SK-N-SH (cell line): ENCODE data around the gene FOXF1. TPM values are rescaled to one million over a fixed set of nuclear protein-coding genes. Genes with fewer than 3 reads are reported as not detected.

Source experiments
- CTCF ChIA-PET: fragments of 300-600, 350-600 bp; formaldehyde crosslinking; extraction: SDS; loops from one replicate; lab custom pipeline; 2021; lab: Yijun Ruan, JAX
- POLR2A ChIA-PET: fragments of 350-600 bp; sonication (Branson Sonifier 250); formaldehyde crosslinking; extraction: SDS; loops from one replicate; lab custom pipeline; 2020; ENCODE audit warnings: antibody characterized with exemption, inconsistent platforms; lab: Yijun Ruan, JAX
- DNase-seq: peaks from one replicate; pipeline ENCODE4 v3.0.0; 2012
- H2AFZ ChIP-seq: fragments of 200-600 bp; sonication (generic); 2 replicates; pipeline ENCODE4 v1.8.1; 2016; ENCODE audit warnings: antibody characterized with exemption, mild to moderate bottlenecking, low read depth
- H3F3A ChIP-seq: fragments of 200-600 bp; sonication (generic); replicated peaks from 2 replicates; pipeline ENCODE3; 2016; ENCODE audit warnings: antibody characterized with exemption, mild to moderate bottlenecking; ENCODE audit not compliant: insufficient read depth
- H3K27ac ChIP-seq, 2 experiments: fragments of 200-500 bp in 1 of 2; fragments of 200-600 bp in 1 of 2; sonication (Bioruptor generic) in 1 of 2; sonication (generic), shearing (Covaris generic) in 1 of 2; 2 replicates each; pipeline versions ENCODE4 v1.5.1 to v1.6.1; 2014 to 2016; ENCODE audit warnings: low read depth in 2 of 2, inconsistent platforms in 1 of 2, low read length in 1 of 2, mild to moderate bottlenecking in 1 of 2, mixed read lengths in 1 of 2
- H3K27me3 ChIP-seq: fragments of 200-600 bp; sonication (generic), shearing (Covaris generic); 2 replicates; pipeline ENCODE4 v1.6.1; 2016; ENCODE audit warnings: mixed run types; ENCODE audit not compliant: insufficient read depth
- H3K36me3 ChIP-seq, 2 experiments: fragments of 200-500 bp in 1 of 2; fragments of 200-600 bp in 1 of 2; sonication (Bioruptor generic) in 1 of 2; sonication (generic) in 1 of 2; replicated peaks in 1 of 2; 2 replicates each; pipeline versions ENCODE3 to v1.5.1; 2014 to 2016; ENCODE audit warnings: low read length in 1 of 2, mild to moderate bottlenecking in 1 of 2; ENCODE audit not compliant: insufficient read depth in 2 of 2, control insufficient read depth in 1 of 2
- H3K4me1 ChIP-seq, 2 experiments: fragments of 200-500 bp in 1 of 2; fragments of 200-600 bp in 1 of 2; sonication (Bioruptor generic) in 1 of 2; sonication (generic), shearing (Covaris generic) in 1 of 2; 2 replicates each; pipeline versions ENCODE4 v1.5.1 to v1.6.1; 2014 to 2016; ENCODE audit warnings: low read depth in 1 of 2, low read length in 1 of 2, mixed run types in 1 of 2; ENCODE audit not compliant: insufficient read depth in 2 of 2, control insufficient read depth in 1 of 2
- H3K4me2 ChIP-seq: fragments of 200-600 bp; sonication (generic), shearing (Covaris generic); 2 replicates; pipeline ENCODE4 v1.6.1; 2017; ENCODE audit warnings: mixed run types
- H3K4me3 ChIP-seq, 2 experiments: fragments of 200-500 bp in 1 of 2; fragments of 200-600 bp in 1 of 2; sonication (Bioruptor generic) in 1 of 2; sonication (generic), shearing (Covaris generic) in 1 of 2; 2 replicates each; pipeline versions ENCODE4 v1.5.1 to v1.8.1; 2014 to 2016; ENCODE audit warnings: low read depth in 2 of 2, inconsistent platforms in 1 of 2, low read length in 1 of 2, mild to moderate bottlenecking in 1 of 2, mixed read lengths in 1 of 2, moderate library complexity in 1 of 2
- H3K79me2 ChIP-seq: fragments of 200-600 bp; sonication (generic); 2 replicates; pipeline ENCODE4 v1.8.1; 2017; ENCODE audit warnings: mild to moderate bottlenecking; ENCODE audit not compliant: insufficient read depth
- H3K9ac ChIP-seq: fragments of 200-600 bp; sonication (generic); 2 replicates; pipeline ENCODE4 v1.6.1; 2017; ENCODE audit warnings: mixed run types
- H3K9me2 ChIP-seq: fragments of 200-600 bp; sonication (generic); 2 replicates; pipeline ENCODE4 v1.6.1; 2017; ENCODE audit warnings: mixed run types
- H3K9me3 ChIP-seq: fragments of 200-600 bp; sonication (generic); 2 replicates; pipeline ENCODE4 v1.6.1; 2017; ENCODE audit warnings: mixed run types, mild to moderate bottlenecking, moderate library complexity
- H4K20me1 ChIP-seq: fragments of 200-600 bp; sonication (generic); 2 replicates; pipeline ENCODE4 v1.6.1; 2017; ENCODE audit warnings: mild to moderate bottlenecking, mixed run types; ENCODE audit not compliant: insufficient read depth
- EZH2phosphoT487 ChIP-seq: fragments of 200-600 bp; sonication (generic); IDR thresholded peaks from 2 replicates; pipeline ENCODE4 v1.6.1; 2017; ENCODE audit warnings: low read depth, mixed run types, mild to moderate bottlenecking, antibody characterized with exemption, moderate library complexity, borderline replicate concordance
- FOXJ3 ChIP-seq: sonication (generic); formaldehyde crosslinking; IDR thresholded peaks from 2 replicates; pipeline ENCODE4 v1.5.1; 2020; ENCODE audit warnings: mild to moderate bottlenecking, missing genetic modification reagents
- MXI1 ChIP-seq: IDR thresholded peaks from 2 replicates; pipeline ENCODE4 v1.6.1; 2012; ENCODE audit warnings: mild to moderate bottlenecking, low read depth, low read length, improper control_type of control experiment
- RCOR1 ChIP-seq: fragments of 150-350 bp; IDR thresholded peaks from 2 replicates; pipeline ENCODE4 v1.6.1; 2017; ENCODE audit warnings: antibody characterized with exemption, low read length
- RFX5 ChIP-seq: IDR thresholded peaks from 2 replicates; pipeline ENCODE4 v1.6.1; 2012; ENCODE audit warnings: mild to moderate bottlenecking, improper control_type of control experiment, low read length
- SMC3 ChIP-seq: IDR thresholded peaks from 2 replicates; pipeline ENCODE4 v1.6.1; 2012; ENCODE audit warnings: low read depth, low read length, improper control_type of control experiment
- WGBS: methylation state at CpG from one replicate; pipeline ENCODE4 v1.1.6; 2017; ENCODE audit warnings: low lambda C conversion rate; 5-methylcytosine and 5-hydroxymethylcytosine counted together
- polyA plus RNA-seq, 3 experiments: library from polyadenylated mRNA; depleted of rRNA; stranded (reverse); fragments of >200 nt; gene quantifications; 2 replicates each; pipeline ENCODE4 v1.2.3, GENCODE V29; 2012
- TF ChIP-seq, protein P1 (sequence below): fragments of 200-600 bp; sonication (generic); IDR thresholded peaks from 2 replicates; pipeline ENCODE4 v1.6.1; 2017; ENCODE audit warnings: antibody characterized with exemption, mild to moderate bottlenecking, moderate library complexity
- TF ChIP-seq, protein P2 (sequence below): IDR thresholded peaks from 2 replicates; pipeline ENCODE4 v1.4.0; 2012; ENCODE audit warnings: low read depth, borderline replicate concordance

Gene FOXF1
- polyA plus RNA-seq, 1 of the 3 experiments (the other 2 are of a cell fraction), result 0.02 TPM

DNA sequence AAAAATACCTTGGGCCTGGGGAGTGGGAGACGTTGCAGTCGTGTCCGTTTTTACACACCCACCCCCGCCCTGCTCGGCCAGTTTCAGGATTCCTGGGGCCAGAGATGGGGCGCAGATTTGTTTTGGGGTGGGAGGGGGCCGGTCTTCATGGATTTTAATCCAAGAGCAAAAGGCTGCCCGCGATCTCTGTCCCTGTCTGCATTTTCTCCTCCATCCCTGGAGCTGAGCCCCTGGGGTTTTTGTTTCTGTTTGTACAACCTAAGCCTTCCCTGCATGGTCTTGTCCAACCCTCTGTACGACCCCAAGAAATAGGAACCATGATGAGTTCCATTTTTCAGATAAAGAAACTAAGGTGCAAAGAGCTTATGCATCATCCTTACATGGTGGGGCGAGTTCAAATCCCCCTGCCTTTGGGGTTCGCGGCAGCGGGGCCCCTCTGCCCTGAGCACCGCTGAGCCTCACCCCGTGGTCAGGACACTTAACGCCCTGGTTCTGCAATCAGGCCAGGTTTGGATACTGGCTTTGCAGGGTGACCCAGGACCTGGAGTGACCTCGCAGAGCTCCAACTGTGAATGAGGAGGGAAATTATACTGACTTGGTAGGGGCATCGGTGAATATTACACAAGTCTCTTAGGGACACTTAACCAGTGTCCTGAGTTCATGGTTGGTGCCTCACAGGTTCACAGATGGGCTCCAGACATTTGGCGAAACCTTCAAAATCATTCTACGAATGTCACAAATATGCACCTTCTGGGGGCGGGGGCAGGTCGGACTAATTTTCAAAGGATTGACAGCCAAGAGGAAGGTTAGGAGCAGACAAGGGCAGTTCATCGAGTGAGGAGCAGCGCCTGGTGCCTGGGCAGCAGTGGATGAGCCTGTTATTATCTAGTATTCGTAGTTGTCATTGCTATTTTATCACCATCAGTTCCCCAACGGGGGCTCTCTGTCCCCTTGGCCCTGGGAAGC lies 4.1 kb upstream of the FOXF1 start:
- POLR2A ChIA-PET, result no interaction called here
- Histone ChIP-seq H3K4me2 (no peak overlapping the region), H3F3A (no peaks in the 10 kb centered on the region), H3K27ac (no peak overlapping the region), H3K27me3 (peaks cover 95% of the 10 kb centered on the region), H3K79me2 (no peaks in the 10 kb centered on the region), H3K36me3 (no peaks in the 10 kb centered on the region), H3K4me3 (no peak overlapping the region), H2AFZ (no peak overlapping the region), H3K9me3 (no peaks in the 10 kb centered on the region), H3K9me2 (no peaks in the 10 kb centered on the region), H3K4me1 (no peaks in the 10 kb centered on the region), H3K9ac (no peak overlapping the region), H4K20me1 (0 out of 2 replicates have a peak, but pooled peaks cover 22% of the 10 kb centered on the region)
- TF ChIP-seq, protein P1, sequence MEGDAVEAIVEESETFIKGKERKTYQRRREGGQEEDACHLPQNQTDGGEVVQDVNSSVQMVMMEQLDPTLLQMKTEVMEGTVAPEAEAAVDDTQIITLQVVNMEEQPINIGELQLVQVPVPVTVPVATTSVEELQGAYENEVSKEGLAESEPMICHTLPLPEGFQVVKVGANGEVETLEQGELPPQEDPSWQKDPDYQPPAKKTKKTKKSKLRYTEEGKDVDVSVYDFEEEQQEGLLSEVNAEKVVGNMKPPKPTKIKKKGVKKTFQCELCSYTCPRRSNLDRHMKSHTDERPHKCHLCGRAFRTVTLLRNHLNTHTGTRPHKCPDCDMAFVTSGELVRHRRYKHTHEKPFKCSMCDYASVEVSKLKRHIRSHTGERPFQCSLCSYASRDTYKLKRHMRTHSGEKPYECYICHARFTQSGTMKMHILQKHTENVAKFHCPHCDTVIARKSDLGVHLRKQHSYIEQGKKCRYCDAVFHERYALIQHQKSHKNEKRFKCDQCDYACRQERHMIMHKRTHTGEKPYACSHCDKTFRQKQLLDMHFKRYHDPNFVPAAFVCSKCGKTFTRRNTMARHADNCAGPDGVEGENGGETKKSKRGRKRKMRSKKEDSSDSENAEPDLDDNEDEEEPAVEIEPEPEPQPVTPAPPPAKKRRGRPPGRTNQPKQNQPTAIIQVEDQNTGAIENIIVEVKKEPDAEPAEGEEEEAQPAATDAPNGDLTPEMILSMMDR, result no peak
- TF ChIP-seq RFX5, result no peak
- TF ChIP-seq EZH2phosphoT487, result peak; percentile 90
- no peak for TF ChIP-seq FOXJ3 (CRISPR knock-in tag)
- CTCF ChIA-PET, result interaction anchor here (0.7 to 1.8 kb wide), 2 partner anchors 11 to 685 kb away, joined by 3 to 11 read pairs; no protein-coding TSS in a partner anchor
- WGBS, result 10% methylated on average over 12 of the region's 27 CpGs
- no peak for DNase-seq

DNA sequence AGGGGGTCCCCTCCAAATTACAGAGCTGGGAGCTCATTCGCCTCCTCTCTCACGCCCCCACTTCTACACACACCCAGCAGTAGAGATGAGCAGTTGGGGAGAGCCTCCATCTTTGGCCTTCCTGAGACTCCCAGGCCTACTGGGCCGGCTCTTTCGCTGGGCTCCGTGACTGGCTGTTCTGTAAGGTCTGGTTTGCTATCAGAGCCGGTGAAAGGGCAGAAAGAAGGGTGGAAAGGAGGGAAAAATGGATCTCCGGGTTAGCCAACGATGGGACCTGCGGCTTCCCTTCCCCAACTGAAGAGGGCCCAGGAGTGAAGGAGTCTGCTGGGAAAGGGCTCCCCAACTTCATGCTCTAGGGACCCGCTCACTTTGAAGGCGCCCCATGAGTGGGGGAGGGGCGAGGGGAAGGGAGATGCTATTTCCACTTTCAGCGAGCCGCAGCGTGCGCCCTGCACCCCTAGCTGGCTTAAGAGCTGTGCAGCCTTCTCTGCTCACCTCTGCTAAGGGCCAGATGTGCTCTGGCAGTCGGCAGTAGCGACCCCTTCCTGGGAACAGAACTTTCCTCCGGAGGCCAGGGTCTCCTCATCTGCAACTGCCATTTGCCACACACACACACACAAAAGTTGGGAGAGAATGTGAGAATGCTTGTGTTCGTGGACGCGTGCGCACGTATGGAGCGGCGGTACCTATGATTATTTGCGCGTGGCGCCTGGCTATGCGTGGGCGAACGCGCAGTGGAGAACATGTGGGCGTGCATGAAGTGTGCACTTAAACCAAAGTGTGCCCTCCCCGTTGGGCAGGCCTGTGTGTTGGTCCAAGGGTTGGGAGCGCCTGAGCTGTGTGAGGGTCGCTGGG lies 2.9 kb upstream of the FOXF1 start:
- TF ChIP-seq MXI1 (no peak), SMC3 (no peak), RCOR1 (no peak)
- TF ChIP-seq, protein P2, sequence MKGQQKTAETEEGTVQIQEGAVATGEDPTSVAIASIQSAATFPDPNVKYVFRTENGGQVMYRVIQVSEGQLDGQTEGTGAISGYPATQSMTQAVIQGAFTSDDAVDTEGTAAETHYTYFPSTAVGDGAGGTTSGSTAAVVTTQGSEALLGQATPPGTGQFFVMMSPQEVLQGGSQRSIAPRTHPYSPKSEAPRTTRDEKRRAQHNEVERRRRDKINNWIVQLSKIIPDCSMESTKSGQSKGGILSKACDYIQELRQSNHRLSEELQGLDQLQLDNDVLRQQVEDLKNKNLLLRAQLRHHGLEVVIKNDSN, result no peak
- Histone ChIP-seq H3K27ac (no peak overlapping the region), H3K4me2 (no peak overlapping the region), H3K9me2 (no peaks in the 10 kb centered on the region), H3K9me3 (no peaks in the 10 kb centered on the region), H3K9ac (no peak overlapping the region), H3K4me3 (no peak overlapping the region), H3F3A (no peaks in the 10 kb centered on the region), H3K4me1 (no peaks in the 10 kb centered on the region), H4K20me1 (0 out of 2 replicates have a peak, but pooled peaks cover 22% of the 10 kb centered on the region), H3K79me2 (no peaks in the 10 kb centered on the region), H3K36me3 (no peaks in the 10 kb centered on the region), H2AFZ (no peak overlapping the region), H3K27me3 (peaks cover 95% of the 10 kb centered on the region)
- CTCF ChIA-PET, result interaction anchor here (1.2 to 1.4 kb wide), 2 partner anchors 10 to 13 kb away, joined by 4 read pairs; no protein-coding TSS in a partner anchor
- no peak for DNase-seq
- POLR2A ChIA-PET, result no interaction called here
- WGBS, result 40% methylated on average over 31 of the region's 37 CpGs
